NT2/D1 (cell line): ENCODE results near the gene ENO3.

Experiments used
- SUZ12 ChIP-seq: IDR thresholded peaks from 2 replicates; pipeline ENCODE4 v1.6.1; 2011; ENCODE audit not compliant: insufficient read length, insufficient read depth; ENCODE audit errors: extremely low read depth
- YY1 ChIP-seq: IDR thresholded peaks from 2 replicates; pipeline ENCODE4 v1.6.1; 2011; ENCODE audit not compliant: insufficient read length, insufficient read depth
- ZNF274 ChIP-seq: IDR thresholded peaks from 2 replicates; pipeline ENCODE4 v1.6.1; 2011; ENCODE audit warnings: mild to moderate bottlenecking, low read depth, low read length

- TF ChIP-seq YY1 (no peak), SUZ12 (no peak), ZNF274 (no peak)
Measured at GRCh38 chr17:4901648-4902344, 49.1 kb upstream of the ENO3 start.
